GM19099 (cell line): ENCODE measurements around the gene DPYSL4.

Source experiments
- POLR2A ChIP-seq: IDR thresholded peaks from 3 replicates; pipeline ENCODE4 v1.6.1; 2011; ENCODE audit warnings: low read depth; ENCODE audit not compliant: insufficient read length; ENCODE audit errors: extremely low read depth

DPYSL4 gene

DNA sequence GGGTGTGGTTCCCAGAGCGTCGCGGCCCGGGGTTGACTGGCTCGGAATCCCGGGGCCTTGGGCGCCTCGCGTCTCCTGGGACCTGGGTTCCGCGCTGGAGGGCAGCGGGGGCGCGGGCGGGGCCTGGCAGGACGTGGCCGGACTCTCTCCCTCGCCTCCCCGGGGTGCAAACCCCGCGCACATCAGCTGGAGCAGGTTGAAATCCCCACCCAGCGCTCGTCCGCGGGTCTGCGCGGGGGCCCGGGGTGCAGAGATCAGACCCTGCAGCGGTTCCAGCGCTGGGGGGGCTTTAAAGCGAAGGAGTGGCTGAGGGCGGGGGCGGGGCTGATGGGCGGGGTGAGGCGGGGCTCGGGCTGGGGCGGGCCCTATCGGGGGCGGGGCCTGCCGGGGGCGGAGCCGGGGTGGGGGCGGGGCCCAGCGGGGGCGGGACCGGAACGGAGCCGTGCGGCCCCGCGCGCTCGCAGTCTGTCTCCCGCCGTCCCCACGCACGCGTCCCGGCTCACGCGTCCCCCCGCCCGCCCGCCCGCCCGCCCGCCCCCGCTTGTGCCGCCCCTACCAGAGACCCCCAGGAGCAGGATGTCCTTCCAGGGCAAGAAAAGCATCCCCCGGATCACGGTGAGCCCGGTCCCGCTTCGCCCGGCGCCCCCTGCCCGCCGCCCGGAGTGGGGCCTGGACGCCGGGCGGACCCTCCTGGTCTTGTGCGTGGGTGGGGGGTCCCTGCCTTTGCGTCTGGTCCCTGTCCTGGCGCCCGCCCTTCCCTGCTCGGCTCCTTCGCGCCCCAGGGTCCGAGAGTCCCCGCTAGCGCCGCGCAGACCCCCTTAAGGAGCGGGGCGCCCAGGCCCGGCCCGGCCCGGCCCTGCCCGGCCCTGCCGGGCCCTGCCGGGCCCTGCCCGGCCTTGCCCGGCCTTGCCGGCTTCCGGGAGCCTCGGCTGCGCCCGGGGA, at the start of gene DPYSL4:
TSS of gene DPYSL4 (plus strand) at position 461 of the 942 bp plus-strand sequence. CDS start at position 577, 116 bp downstream.
- TF ChIP-seq POLR2A = no peak

- TF ChIP-seq POLR2A = no peak
Observed at GRCh38 chr10:132137111-132138072, 49.4 kb upstream of the DPYSL4 start.

- TF ChIP-seq POLR2A = no peak
Observed at GRCh38 chr10:132138133-132138532, 48.6 kb upstream of the DPYSL4 start.

DNA sequence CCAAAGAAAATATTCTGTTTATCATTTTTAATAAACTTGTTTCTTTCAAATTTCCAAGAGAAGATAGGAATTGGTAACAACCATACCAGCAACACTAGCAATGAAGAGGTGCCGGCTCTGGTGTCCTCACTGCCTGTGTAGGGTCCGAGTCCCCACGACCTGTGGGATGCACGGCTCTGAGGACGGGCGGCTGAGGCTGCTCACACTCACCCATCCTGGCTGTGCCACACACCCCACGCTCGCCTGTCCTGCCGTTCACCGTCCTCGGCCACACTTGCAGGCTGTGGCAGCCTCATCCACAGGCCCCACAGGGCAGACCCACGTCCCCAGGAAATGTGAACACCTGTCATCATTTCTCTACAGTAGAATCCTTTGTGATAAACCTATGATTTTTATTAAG, 48.2 kb upstream of the DPYSL4 start:
- TF ChIP-seq POLR2A = no peak

DNA sequence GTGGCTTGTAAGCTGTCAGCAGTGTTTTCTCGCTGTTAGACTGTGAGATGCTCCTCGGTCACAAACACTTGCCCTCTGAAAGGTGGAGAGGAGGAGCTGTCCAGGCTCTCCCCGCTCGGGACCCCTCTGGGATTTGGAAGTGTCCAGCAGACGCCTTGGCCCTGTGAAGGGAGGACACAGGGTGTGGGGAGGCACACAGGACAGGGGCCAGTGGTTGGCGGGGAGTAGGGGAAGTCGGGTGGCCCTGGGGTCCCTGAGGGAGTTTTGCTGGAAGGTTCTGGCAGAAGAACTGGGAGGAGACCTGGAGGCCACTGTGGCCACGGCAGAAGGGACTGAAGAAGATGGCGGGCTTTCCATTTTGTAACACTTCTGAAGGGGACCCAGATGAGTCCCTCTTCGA, 47.2 kb upstream of the DPYSL4 start:
- TF ChIP-seq POLR2A = no peak

DNA sequence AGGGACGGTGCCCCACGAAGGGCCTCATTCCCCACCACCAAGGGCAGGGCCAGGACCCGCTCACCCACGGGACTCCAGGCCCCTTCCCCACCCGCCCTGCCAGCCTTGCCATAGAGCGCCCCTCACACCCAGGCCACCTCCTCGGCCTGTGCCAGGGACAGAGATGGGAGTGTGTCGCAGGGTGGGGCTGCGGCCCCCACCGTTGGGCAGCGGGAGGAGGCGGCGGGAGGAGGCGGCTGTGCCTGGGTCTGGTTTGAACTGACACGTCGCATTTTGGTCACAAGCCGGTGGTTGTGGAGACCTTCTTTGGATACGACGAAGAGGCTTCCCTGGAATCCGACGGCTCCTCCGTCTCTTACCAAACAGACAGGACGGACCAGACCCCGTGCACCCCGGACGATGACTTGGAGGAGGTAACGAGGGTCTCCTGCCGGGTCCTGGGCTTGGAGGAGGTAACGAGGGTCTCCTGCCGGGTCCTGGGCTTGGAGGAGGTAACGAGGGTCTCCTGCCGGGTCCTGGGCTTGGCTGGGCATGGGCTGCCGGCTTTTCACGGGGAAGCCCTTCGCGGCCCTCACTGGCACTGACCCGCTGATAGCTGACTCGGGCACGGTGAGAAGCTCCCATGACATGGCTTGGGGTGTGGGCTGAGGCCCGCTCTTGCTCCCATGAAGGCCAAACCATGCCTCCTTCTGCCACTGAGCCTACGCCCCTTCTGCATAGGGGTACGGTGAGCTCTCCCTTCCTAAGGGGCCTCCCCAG, 46.4 kb upstream of the DPYSL4 start:
- no peak for TF ChIP-seq POLR2A

DNA sequence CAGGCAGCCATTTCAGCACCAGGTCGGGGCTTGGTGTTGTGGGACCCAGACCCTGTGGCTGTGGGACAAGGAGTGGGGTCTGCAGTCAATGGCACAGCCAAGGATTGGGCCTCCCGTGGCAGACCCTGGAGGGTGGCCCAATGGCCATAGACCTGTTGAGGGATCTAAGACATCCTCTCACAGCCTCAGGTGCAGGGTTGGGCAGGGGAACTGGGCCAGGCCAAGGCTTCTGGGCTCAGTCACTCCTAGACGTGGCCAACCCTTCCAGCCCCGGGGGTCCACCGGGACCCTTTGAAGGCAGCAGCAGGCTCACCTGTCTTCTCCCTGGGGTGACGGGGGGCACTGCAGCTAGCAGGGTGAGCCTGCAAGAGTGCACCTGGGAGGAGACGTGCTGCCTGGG, 45.7 kb upstream of the DPYSL4 start:
- TF ChIP-seq POLR2A = no peak

- no peak for TF ChIP-seq POLR2A
Observed at GRCh38 chr10:132141526-132142395, 45.0 kb upstream of the DPYSL4 start.

DNA sequence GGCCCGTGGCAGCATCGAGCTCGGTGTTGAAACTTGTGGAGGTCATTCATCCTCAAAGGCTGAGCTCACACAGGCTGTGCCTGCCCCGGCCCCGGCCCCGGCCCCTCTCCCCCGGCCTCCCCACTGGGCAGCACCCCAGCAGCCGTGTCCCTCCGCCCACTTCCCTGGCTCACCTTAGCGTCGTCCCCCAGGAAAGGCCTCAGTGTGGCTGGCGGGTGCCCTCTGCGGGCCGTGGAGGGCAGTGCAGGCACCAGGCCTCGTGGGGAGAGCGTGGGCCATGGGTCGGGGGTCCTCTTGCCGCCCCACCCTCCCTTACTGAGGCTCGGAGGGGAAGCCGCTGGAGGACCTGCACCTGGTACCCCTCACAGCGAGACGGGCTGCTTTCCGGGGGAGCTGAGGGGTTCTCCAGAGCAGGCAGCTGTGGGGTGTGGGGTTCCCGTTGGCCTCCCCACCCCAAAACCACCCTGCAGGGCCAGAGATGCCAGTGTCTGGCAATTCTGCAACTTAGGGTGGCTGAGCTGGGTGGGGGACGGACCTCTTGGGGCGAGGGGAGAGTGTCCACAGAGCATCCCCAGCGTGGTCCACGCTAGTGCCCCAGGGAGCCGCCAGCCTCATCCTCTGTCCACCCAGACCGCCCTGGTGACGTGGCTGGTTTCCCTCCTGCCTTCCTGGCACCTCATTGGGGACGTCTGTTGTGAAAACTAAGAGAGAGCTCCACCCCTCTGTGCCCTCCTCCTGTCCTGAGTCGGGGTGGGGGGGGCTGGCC, 44.2 kb upstream of the DPYSL4 start:
- TF ChIP-seq POLR2A = no peak

DNA sequence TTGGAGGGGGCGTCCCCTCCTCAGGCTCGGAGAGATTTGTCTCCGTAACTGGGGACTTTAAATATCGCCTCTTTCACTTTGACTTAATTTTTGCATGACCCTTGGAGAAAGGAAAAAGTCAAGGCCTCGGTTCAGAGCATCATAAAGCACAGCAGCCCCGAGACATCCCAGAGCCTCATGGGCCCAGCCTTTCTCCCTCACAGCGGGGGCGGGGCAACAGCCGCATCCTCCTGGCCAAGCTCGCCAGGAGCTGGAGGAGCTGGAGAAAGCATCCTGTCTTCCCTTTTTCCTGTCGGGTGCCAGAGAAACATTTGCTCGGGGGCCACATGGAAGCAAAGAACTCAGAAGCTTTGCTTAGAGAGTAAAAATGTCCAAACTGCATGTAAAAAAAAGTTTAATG, 43.6 kb upstream of the DPYSL4 start:
- TF ChIP-seq POLR2A = no peak

GRCh38 chr10:132144086-132144485, 42.7 kb upstream of the DPYSL4 start:
- no peak for TF ChIP-seq POLR2A

DNA sequence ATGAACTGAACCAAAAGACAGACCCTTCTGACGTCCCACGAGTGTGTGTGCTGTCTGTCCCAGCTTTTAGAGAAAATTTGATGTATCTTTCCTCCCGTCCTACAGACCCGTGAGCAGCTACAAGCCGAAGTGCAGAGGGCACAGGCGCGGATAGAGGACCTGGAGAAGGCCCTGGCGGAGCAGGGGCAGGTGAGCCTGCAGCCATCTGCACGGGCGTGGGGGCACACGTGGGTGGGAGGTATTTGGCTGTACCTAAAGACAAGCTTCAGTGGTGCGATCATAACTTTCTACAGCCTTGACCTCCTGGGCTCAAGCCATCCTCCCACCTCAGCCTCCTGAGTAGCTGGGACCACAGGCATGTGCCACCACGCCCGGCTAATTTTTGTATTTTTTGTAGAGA, 41.7 kb upstream of the DPYSL4 start:
- TF ChIP-seq POLR2A = no peak

DNA sequence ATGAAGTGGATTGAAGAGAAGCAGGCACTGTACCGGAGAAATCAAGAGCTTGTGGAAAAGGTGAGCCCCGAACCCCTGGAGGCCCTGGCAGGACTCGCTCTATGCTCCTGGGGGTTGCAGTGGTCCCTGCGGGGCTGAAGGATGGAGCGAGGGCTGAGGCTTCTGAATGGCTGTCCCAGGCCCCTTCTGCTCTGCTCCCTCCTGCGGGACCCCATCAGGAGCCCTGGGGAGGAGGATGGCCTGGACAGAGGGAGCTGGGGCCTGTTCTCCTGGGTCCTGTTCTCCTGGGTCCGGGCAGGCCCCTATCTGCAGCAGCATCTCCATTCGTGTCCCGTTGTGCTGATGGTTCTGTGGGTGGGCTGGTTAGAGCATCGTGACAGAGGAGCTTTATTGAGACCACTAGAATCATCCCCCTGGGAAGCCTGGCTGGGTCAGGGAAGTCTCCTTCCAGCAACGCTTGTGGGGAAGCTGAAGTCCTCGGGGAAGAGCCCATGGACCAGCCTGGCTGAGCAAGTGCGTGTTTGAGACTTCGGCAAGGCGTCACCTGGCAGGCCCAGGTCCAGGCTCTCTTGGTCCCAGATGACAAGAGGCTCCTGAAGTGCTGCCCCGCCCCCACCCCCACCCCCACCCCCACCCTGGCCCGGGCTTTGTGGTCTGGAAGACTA, 41.1 kb upstream of the DPYSL4 start:
- TF ChIP-seq POLR2A = no peak
